ENCODE data around the gene TRIP13. TPM values are rescaled to one million over a fixed set of nuclear protein-coding genes. Genes with fewer than 3 reads are reported as not detected.

Gene TRIP13
- total RNA-seq, 4 donors from 2014 or later: 0.53 to 3.0 (median 1.6) TPM

GRCh38 chr5:943918-944620, 51.4 kb downstream of the TRIP13 start:
- DNase-seq (ENCODE audit: low spot score in 2 of 2): no peak
- no peak overlapping the region for H3K4me3 ChIP-seq (ENCODE audit: low read depth, poor library complexity, severe bottlenecking)
- WGBS, 2 donors: 65 to 69% methylated on average over 7 of the region's 7 CpGs
- intact Hi-C loops (cut with DNase I; ENCODE audit: low total_unique reads): no loop called here
- TF ChIP-seq CTCF (IDR thresholded peaks at IDR 0.05) (no peak), POLR2A (IDR thresholded peaks at IDR 0.05) (no peak)

GRCh38 chr5:944621-944927, 51.9 kb downstream of the TRIP13 start:
- no peak overlapping the region for H3K4me3 ChIP-seq (ENCODE audit: low read depth, poor library complexity, severe bottlenecking)
- TF ChIP-seq POLR2A (IDR thresholded peaks at IDR 0.05): no peak
- intact Hi-C loops (cut with DNase I; ENCODE audit: low total_unique reads): no loop called here
- DNase-seq (ENCODE audit: low spot score in 2 of 2): no peak
- 90 to 92% methylated on average over 6 of the region's 6 CpGs for WGBS, 2 donors

GRCh38 chr5:944992-945685, 52.5 kb downstream of the TRIP13 start:
- 76 to 78% methylated on average over 12 of the region's 12 CpGs for WGBS, 2 donors

GRCh38 chr5:945691-946551, 53.2 kb downstream of the TRIP13 start:
- intact Hi-C loops (cut with DNase I; ENCODE audit: low total_unique reads): no loop called here
- TF ChIP-seq CTCF (IDR thresholded peaks at IDR 0.05): no peak
- no peak for TF ChIP-seq POLR2A (IDR thresholded peaks at IDR 0.05)
- 18 to 23% methylated on average over 20 to 24 of the region's 24 CpGs for WGBS, 2 donors
- peak in 1 of 2 donors; percentile 83 for DNase-seq (ENCODE audit: low spot score in 2 of 2)
- no peak overlapping the region for H3K4me3 ChIP-seq (ENCODE audit: low read depth, poor library complexity, severe bottlenecking)

More at GRCh38 chr5:944992-945685, 52.5 kb downstream of the TRIP13 start:
- no peak overlapping the region for H3K4me3 ChIP-seq (ENCODE audit: low read depth, poor library complexity, severe bottlenecking)
- TF ChIP-seq CTCF (IDR thresholded peaks at IDR 0.05) (no peak), POLR2A (IDR thresholded peaks at IDR 0.05) (no peak)
- intact Hi-C loops (cut with DNase I; ENCODE audit: low total_unique reads): no loop called here
- DNase-seq (ENCODE audit: low spot score in 2 of 2): no peak

- H3K4me3 ChIP-seq (ENCODE audit: low read depth, poor library complexity, severe bottlenecking): no peak overlapping the region
- DNase-seq (ENCODE audit: low spot score in 2 of 2): peak in 1 of 2 donors; percentile 83
- 67 to 81% methylated on average over 13 to 26 of the region's 30 CpGs for WGBS, 2 donors
- intact Hi-C loops (cut with DNase I; ENCODE audit: low total_unique reads): no loop called here
- no peak for TF ChIP-seq POLR2A (IDR thresholded peaks at IDR 0.05)
- TF ChIP-seq CTCF (IDR thresholded peaks at IDR 0.05): no peak
Measured at GRCh38 chr5:946720-947625, 54.3 kb downstream of the TRIP13 start.

Data from lower leg skin (tissue), 4 donors.